Fibroblast of lung (primary cell): ENCODE results near the gene FUOM.
"Not testable (repeated sequence)": the region's sequence is repeated elsewhere in the genome, so short reads cannot be mapped to it uniquely, and the experiment has no call there.

Source experiments
- CTCF ChIP-seq, 2 donors: IDR thresholded peaks in 1 of 2; conservative IDR thresholded peaks in 1 of 2; 1 replicate in 1 of 2; 2 replicates in 1 of 2; pipeline ENCODE4 v1.5.1; 2011 to 2012; ENCODE audit warnings: low read length in 2 of 2, control low read depth in 1 of 2, inconsistent platforms in 1 of 2, low read depth in 1 of 2, mild to moderate bottlenecking in 1 of 2
- EZH2 ChIP-seq: IDR thresholded peaks from 2 replicates; pipeline ENCODE4 v1.5.1; 2012; ENCODE audit warnings: low read length, control low read depth, mild to moderate bottlenecking; ENCODE audit errors: missing control alignments

GRCh38 chr10:133386951-133387350 is 29.1 kb upstream of the FUOM start:
- TF ChIP-seq CTCF (conservative IDR thresholded peaks at IDR 0.05 in 1 of 2, IDR thresholded peaks at IDR 0.05 in 1 of 2; ENCODE audit: low read depth in 1 of 2, low read length in 2 of 2); EZH2: not testable (repeated sequence)
